ENCODE measurements around the gene TARS1.

DNA sequence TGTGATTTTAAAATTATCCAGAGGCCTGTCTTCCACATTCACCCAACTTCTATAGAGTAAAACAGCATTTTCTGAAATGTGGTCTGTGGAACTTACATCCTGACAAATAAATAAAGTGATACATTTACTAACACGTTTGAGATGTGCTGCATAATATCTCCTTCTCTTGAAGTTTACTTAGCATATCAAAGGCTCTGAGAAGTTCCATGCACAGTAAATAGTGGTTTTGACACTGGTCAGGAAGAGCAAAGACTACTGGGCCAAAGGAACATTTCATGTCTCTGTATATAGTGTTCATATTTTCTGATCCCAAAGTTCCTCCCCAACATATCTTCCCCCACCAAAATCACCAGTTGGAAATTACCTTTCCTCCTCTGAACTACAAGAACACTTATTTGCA, 30.5 kb upstream of the TARS1 start:
- TF ChIP-seq, protein P1, sequence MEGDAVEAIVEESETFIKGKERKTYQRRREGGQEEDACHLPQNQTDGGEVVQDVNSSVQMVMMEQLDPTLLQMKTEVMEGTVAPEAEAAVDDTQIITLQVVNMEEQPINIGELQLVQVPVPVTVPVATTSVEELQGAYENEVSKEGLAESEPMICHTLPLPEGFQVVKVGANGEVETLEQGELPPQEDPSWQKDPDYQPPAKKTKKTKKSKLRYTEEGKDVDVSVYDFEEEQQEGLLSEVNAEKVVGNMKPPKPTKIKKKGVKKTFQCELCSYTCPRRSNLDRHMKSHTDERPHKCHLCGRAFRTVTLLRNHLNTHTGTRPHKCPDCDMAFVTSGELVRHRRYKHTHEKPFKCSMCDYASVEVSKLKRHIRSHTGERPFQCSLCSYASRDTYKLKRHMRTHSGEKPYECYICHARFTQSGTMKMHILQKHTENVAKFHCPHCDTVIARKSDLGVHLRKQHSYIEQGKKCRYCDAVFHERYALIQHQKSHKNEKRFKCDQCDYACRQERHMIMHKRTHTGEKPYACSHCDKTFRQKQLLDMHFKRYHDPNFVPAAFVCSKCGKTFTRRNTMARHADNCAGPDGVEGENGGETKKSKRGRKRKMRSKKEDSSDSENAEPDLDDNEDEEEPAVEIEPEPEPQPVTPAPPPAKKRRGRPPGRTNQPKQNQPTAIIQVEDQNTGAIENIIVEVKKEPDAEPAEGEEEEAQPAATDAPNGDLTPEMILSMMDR (conservative IDR thresholded peaks at IDR 0.05) = no peak
- no peak for TF ChIP-seq ZFX (IDR thresholded peaks at IDR 0.05)

All from C4-2B (cell line).